GM21367 (cell line): ENCODE measurements around the gene GIPC3.
"Not testable (repeated sequence)": the region's sequence is repeated elsewhere in the genome, so short reads cannot be mapped to it uniquely, and the experiment has no call there.

Source experiments
- ATAC-seq: cut with Tn5 transposase; IDR thresholded peaks from one replicate; pipeline ENCODE4 v1.9.1; 2021; ENCODE audit not compliant: unreplicated experiment

Gene GIPC3

GRCh38 chr19:3550947-3551791 lies 34.1 kb upstream of the GIPC3 start:
- ATAC-seq, result no peak

GRCh38 chr19:3551792-3552095 lies 33.5 kb upstream of the GIPC3 start:
- no peak for ATAC-seq

GRCh38 chr19:3554254-3555083 lies 30.8 kb upstream of the GIPC3 start:
- no peak for ATAC-seq

- no peak for ATAC-seq
These were observed 29.4 kb upstream of the GIPC3 start for GRCh38 chr19:3555653-3556422.

DNA sequence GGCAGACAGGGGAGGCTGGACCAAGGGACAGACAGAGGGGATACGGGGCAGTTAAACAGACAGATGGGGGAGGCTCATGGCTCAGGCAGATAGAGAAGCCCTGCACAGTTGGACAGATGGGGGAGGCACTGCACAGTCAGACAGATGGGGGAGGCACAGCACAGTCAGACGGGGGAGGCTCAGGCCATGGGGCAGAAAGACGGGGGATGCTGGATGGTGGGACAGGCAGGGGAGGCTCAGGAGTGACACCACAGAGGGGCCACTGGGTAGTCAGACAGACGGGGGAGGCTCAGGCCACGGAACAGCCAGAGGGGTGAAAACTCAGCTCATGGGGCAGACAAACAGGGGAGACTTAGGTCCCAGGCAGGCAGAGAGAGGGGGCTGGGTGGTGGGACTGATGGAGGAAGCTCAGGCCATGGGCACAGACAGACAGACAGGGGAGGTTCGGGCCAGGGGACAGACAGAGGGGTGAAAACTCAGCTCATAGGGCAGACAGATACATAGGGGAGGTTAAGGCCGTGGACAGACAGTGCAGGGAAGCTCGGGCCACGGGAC lies 28.8 kb upstream of the GIPC3 start:
- ATAC-seq, result no peak

- peak; percentile 17 for ATAC-seq
These were observed 28.3 kb upstream of the GIPC3 start for GRCh38 chr19:3556978-3557460.

DNA sequence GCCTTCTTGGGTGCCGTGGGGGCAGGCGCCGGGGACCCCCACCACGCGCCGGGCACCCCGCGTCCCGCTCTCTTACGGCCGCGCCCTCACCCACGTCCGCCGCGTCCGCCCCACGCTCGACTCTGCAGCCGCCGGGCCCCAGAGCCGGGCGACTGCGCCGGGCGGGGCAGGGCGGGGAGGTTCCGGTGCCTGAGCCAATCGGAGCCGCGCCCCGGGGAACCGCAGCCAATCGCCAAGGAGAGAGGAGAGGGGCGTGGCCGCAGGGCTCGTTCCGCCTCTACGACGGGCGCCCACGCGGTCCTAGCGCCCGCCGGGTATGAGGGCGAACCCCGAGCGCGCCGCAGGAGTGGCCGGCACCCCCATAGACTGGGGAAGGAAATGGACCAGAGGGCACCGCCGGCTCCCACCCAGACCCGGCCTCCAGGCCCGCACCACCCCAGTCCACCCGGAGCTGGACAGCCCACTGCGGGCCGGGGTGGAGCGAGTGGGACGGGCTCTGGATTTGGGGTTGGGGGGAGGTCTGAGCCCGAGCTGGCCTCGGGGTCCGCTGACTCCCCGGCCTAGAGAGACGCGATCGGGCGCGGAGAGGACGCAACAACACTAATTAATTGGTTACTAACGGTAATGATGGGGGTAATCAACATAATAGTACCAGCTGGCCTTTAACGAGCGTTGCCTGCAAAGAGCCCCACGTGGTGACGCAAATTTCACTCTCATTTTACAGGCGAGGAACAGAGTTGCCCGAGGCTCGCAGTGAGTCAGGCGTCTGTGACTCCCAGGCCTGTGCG lies 27.6 kb upstream of the GIPC3 start, which contains the start of gene MFSD12:
TSS of gene MFSD12 (minus strand) at position 126 of the 788 bp plus-strand sequence. CDS start 183 bp downstream, outside the sequence.
- peak; percentile 69 for ATAC-seq

- ATAC-seq, result no peak
These were observed 21.4 kb upstream of the GIPC3 start for GRCh38 chr19:3563709-3564524.

DNA sequence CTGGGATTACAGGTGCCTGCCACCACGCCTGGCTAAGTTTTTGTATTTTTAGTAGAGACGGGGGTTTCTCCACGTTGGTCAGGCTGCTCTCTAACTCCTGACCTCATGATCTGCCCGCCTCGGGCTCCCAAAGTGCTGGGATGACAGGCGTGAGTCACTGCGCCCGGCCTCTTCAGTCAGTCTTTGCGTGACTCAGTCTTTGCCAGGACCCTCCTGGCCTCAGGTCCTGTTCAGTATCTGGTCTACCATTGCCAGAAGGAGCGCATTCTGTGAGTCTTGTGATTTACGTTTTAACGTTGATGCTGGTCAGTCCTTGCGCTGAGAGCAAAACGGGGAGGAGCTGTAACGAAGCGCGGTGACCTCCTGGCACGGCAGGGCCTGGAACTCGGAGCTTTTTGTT lies 20.1 kb upstream of the GIPC3 start:
- no peak for ATAC-seq

DNA sequence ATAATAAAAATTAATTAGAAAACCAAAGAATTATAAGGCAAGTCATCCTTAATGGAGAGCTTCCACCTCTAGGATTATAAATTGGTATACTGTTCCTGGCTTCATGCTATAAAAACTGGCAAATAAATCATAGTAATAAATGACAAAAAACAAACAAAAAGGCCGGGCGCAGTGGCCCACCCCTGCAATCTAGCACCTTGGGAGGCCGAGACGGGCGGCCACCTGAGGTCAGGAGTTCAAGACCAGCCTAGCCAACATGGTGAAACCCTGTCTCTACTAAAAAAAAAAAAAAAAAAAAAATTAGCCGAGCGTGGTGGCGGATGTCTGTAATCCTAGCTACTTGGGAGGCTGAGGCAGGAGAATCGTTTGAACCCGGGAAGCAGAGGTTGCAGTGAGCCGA lies 15.2 kb upstream of the GIPC3 start:
- not testable (repeated sequence) for ATAC-seq

DNA sequence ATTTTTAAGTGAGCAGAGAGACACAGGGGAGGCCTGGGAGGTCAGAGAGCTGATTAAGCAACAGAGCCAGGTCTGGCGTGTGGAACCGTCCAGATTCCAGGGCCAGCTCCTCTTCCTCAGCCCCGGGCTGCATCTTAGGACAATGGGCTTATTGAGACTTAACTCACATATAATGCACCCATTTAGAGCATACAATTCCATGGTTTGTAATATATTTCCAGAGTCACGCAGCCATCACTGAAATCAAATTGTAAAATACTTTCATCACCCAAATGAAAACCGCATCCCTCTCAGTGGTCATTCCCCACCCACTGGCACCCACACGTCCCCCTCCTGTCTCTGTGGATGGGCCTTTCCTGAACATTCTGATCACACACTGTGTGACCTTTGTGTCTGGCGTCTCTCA lies 14.7 kb upstream of the GIPC3 start:
- no peak for ATAC-seq

GRCh38 chr19:3572132-3572854 lies 13.0 kb upstream of the GIPC3 start:
- ATAC-seq, result peak; percentile 79

GRCh38 chr19:3572855-3573161 lies 12.5 kb upstream of the GIPC3 start, which contains the start of gene HMG20B:
TSS of gene HMG20B (plus strand) at chr19:3572944. CDS start at chr19:3573310, 366 bp downstream.
- no peak for ATAC-seq

GRCh38 chr19:3573162-3573857 lies 12.0 kb upstream of the GIPC3 start:
- peak; percentile 4 for ATAC-seq

GRCh38 chr19:3573858-3574637 lies 11.2 kb upstream of the GIPC3 start:
- ATAC-seq, result no peak

DNA sequence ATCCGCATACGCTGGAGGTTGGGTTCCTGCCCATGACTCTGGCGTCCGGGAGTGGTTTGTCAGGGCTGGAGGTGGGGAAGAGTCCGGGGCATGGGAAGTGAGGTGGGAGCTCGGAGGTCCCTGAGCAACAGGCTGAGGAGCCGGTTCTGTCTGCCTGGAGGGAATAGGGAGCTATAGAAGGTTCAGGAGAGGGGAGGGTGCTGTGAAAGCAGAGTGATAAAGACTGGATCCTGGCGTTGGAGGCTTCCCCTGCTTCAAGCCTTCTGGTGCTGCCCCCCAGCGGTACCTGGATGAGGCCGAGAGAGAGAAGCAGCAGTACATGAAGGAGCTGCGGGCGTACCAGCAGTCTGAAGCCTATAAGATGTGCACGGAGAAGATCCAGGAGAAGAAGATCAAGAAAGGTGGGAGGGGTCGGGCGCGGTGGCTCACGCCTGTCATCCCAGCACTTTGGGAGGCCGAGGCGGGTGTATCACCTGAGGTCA lies 10.0 kb upstream of the GIPC3 start:
- ATAC-seq, result no peak
